Forelimb muscle (tissue), 1 donor: ENCODE measurements around the gene HYOU1. TPM values are rescaled to one million over a fixed set of nuclear protein-coding genes. Genes with fewer than 3 reads are reported as not detected.
"Not testable (repeated sequence)": the region's sequence is repeated elsewhere in the genome, so short reads cannot be mapped to it uniquely, and the experiment has no call there.

Experiments
- DNase-seq: peaks from one replicate; pipeline ENCODE4 v3.0.0-alpha.2; 2013; ENCODE audit warnings: low read depth
- polyA plus RNA-seq: library from polyadenylated mRNA; unstranded; fragments of 120-200 nt; gene quantifications from one replicate; pipeline ENCODE4 v1.2.1, GENCODE V29; 2013; ENCODE audit not compliant: insufficient read length

HYOU1 gene
- polyA plus RNA-seq, 1 donor: 31.3 TPM

GRCh38 chr11:119042927-119043326, 14.1 kb downstream of the HYOU1 start:
- DNase-seq: no peak

GRCh38 chr11:119041821-119042514, 15.0 kb downstream of the HYOU1 start:
- DNase-seq: no peak

- not testable (repeated sequence) for DNase-seq
These were observed 17.5 kb downstream of the HYOU1 start for GRCh38 chr11:119039471-119039870.

GRCh38 chr11:119038884-119039283, 18.1 kb downstream of the HYOU1 start:
- DNase-seq: no peak

GRCh38 chr11:119034813-119035212, 22.2 kb downstream of the HYOU1 start:
- no peak for DNase-seq

GRCh38 chr11:119033421-119033820, 23.6 kb downstream of the HYOU1 start:
- not testable (repeated sequence) for DNase-seq

GRCh38 chr11:119031912-119032280, 25.1 kb downstream of the HYOU1 start:
- DNase-seq: no peak

- DNase-seq: peak; percentile 85
These were observed 26.5 kb downstream of the HYOU1 start, which contains the start of gene SLC37A4 for GRCh38 chr11:119030329-119031047. Gene SLC37A4, minus strand, starts transcription at chr11:119030877.

GRCh38 chr11:119030029-119030328, 27.0 kb downstream of the HYOU1 start:
- DNase-seq: no peak

- no peak for DNase-seq
These were observed 27.5 kb downstream of the HYOU1 start for GRCh38 chr11:119029340-119030028.

GRCh38 chr11:119029069-119029339, 28.0 kb downstream of the HYOU1 start:
- DNase-seq: no peak

GRCh38 chr11:119028346-119029068, 28.5 kb downstream of the HYOU1 start:
- DNase-seq: no peak

- no peak for DNase-seq
These were observed 29.3 kb downstream of the HYOU1 start for GRCh38 chr11:119027561-119028345.

GRCh38 chr11:119026970-119027369, 30.0 kb downstream of the HYOU1 start:
- no peak for DNase-seq

- DNase-seq: no peak
These were observed 30.8 kb downstream of the HYOU1 start for GRCh38 chr11:119025978-119026766.

- DNase-seq: no peak
These were observed 31.5 kb downstream of the HYOU1 start for GRCh38 chr11:119025541-119025940.

GRCh38 chr11:119025099-119025473, 31.9 kb downstream of the HYOU1 start:
- no peak for DNase-seq

GRCh38 chr11:119024430-119025098, 32.4 kb downstream of the HYOU1 start:
- no peak for DNase-seq

- DNase-seq: no peak
These were observed 33.3 kb downstream of the HYOU1 start for GRCh38 chr11:119023741-119024140.

GRCh38 chr11:119021631-119022030, 35.4 kb downstream of the HYOU1 start:
- DNase-seq: no peak
